Activated gamma-delta T cell treated with anti-CD3 and anti-CD28 coated beads, Interleukin-2, amount 50 U/mL, for 16 hours (primary cell): ENCODE data around the gene DBH.

ENCODE experiments used
- DNase-seq: peaks from one replicate; pipeline ENCODE4 v3.0.0-alpha.2; 2020; ENCODE audit warnings: low read depth

Gene DBH

GRCh38 chr9:133684121-133684935 lies 48.2 kb downstream of the DBH start:
- no peak for DNase-seq

- DNase-seq: no peak
Measured at GRCh38 chr9:133684936-133685361, 48.8 kb downstream of the DBH start.

DNA sequence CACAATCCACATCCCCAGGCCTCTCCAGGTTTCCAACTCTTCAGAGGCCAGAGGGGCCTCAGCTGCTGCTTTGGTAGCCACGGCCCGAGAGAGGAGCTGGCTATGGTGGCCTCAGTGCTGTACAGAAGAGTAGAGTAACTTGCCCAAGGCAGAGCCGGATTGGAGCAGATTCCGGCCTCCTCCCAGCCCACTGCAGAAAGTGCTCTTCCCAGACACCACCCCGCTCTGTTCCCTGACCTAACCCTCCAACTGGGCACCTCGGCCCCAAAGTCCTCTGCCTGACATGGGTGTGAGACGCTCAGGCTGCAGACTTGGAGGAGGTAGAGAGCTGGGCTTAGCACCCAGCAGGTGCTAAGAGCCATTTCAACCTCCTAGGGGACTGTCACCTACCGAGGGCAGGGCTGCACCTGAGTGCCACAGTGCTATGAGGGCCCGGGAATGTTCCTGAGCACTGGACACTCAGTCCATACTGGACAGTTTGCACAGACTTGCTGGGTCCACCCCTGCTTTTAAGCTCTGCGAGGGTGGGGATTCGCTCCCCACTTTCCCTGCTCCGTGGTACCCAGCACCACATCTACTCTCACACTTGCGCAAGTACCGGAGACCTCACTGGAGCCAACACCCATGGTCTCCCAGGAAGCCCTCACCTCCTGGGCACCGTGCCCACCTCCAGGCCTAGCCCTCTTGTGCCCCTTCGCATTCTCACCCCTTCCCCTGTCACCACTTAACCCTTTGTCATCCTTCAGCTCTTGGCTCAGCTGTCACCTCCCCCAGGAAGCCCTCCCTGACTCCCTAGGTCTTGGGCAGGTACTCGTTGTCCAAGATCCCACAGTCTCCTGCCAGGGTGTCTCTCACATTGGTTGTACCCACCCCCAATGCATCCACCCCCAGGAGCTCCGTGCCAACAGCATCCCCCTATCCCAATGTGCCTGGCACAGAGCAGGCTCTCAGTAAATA lies 49.8 kb downstream of the DBH start:
- no peak for DNase-seq

- DNase-seq: no peak
Measured at GRCh38 chr9:133686642-133687575, 50.7 kb downstream of the DBH start.

DNA sequence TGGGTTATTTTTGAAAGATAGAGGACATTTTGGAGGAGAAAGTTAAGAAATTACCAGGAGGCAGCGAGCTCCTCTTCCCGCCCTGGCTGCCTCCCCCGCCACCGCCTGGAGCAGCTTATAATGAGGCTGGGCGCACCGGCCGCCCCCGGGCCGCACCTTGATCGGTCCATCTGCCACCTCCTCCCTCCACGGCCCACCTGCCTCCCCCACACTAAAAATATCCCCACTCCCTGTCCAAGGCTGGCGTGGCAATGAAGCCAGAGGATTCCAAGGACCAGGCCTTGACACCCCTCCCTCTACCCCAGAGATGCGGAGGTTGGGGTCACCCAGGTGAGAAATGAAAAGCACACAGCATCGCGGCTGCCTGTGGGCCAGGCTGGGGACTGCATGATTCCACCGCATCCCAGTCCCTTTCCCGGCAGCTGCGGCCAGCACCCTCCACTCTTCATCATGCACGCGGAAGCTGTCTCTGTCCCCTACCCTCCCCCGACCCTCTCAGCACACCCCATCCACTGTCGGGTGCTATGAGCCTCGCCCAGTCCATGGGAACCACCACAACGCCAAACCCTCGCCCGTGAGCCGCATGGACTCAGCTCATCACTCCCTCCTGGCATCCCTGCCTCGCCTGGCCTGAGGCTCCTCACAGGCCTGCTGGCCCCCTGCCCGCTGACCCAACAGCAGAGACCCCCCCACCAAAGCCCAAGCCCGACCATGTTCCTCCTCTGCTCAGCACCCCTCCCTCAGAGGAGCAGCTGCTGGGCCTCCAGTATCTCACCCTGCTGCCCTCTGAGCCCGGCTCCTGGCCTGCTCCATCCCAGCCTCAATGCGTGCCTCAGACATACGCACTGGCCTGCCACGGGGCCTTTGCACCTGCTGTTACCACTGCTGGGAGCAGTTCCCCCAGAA lies 51.9 kb downstream of the DBH start:
- DNase-seq: no peak

- DNase-seq: no peak
Measured at GRCh38 chr9:133689151-133689763, 53.1 kb downstream of the DBH start.

DNA sequence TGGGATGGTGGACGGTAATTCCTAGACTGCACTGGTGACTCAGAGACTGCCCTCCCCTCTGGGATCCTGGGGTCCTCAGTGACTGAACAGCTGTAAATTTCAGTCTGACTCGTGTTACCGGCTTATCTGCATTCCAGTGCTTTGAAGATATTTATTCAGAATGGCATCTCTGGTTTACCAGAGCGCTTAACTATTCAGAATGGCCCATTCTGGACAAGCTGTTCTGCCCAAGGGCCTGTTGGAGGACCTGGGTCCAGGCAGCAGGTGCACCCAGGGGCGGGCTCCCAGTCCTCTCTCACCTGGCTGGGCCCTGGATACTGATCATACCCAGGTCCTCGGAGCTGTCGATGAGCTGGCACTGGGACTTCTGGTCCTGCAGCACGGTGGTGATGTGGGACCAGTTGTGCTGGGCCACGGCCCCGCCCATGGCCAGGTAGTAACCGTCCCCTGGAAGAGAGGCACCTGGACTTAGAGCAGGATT lies 54.0 kb downstream of the DBH start:
- no peak for DNase-seq

- no peak for DNase-seq
Measured at GRCh38 chr9:133691191-133691590, 55.0 kb downstream of the DBH start.

DNA sequence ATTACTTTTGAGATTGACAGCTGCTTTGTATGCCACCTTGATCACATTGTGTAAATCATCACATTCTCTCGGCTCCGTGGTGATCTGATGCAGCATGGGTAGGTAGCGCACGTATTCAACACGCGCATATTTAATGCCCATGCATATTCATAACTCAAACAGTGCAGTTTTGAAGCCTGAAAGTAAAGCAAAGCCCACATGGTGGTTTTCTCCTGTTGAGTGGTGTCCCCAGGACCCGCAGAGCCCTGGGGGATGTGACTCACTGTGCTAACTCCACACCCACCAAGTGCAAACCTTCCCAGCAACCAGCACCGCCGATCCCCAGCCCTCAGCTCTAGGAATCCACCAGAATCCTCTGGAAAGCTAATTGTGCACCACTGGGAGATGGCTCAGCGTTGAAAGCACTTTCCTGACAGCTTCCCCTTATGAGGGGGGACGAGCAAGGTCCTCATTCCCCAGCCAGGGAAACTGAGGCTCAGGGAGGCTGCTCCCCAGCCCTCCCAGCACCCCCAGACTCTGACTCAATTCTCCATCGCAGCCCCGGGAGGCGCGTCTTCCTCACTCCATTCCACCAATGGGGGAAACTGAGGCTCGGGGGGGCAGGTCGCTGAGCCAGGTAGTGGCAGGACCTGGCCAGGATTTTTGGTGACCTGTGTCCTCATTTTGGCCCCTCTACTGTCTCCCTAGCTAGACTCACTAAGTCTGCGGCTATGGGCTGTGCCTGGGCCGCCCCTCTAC lies 55.6 kb downstream of the DBH start:
- no peak for DNase-seq

DNA sequence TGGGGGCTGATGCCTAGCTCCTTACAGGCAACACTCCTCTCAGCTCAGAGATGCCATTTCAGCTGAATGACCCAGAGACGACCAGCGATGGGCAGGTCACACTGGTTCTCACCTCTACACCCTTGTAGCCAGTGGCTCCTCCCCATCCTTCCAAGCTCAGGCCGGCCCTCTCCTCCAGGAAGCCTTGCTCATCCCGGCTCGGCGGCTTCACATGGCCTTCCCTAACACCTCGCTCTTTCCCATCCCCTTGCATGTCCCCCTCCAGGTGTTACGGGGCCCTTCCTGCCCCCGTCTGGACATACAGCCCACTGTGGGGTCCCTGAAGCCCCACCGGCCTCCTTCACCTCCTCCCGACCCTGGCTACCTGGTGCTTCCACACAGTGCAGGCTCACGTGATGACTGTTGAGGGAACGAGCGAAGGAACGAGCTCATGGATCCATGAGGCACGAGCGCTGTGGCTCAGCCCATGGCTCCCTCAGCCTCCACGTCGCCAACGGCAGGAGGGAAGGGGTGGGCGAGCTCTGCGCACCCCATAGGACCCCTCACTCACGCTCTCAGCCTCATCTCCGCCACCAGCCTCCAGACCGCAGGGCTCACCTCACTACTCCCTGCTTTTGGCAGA lies 56.3 kb downstream of the DBH start:
- DNase-seq: no peak

DNA sequence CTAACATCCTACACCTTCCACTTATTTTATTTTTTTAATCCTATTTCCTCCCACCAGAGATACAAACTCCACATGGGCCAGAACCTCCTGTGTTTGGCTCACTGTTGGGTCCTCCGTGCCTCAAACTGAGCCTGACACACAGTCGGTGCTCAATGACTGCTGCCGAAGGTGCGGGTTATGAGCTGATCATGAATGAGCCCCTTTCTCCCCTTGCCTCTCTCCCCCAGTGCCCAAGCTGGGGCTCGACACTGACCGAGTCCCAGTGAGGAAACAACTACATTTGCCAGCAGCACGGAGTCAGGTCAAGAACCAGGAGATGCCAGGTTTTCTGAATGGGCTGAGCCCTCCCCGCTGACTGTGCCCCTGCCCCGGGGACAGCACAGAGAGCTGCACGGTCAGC lies 57.0 kb downstream of the DBH start:
- DNase-seq: no peak

DNA sequence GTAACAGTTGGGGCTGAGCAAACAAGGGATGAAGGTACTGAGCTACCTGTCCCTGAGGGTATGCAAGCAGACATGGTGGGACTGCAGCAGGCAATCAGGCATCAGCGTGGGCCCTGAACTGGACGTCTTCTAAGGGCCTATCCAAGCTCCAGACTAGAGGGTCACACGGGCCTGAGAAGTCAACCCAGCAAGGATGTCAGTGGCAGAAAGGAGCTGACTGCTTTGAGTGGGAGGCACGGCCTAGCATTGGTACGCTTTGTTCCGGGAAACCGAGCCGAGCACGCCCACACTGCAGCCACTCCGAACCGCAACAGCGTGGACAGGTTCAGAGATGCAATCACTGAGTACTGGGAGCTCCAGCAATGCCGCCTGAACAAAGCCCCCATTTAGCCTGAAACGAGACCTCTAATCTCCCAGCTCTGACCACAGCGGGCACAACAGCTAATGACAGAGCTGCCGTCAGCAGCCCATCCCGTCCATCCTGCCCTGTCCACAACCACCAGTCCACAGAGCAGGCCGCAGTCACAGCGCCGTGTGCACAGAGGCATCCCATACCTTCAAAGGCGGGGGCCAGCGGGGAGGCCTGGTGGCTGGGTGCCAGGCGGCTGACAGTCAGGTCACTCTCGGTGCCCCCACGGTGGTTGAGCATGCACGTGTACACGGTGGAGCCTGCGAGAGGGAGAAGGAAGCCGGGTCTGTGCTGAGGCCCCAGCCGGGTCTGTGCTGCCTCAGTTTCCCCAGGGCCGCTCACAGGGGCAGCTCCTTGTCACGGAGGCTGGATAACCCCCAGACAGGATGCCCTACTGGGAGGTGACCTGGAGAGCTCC lies 57.8 kb downstream of the DBH start:
- no peak for DNase-seq

GRCh38 chr9:133694686-133695085 lies 58.5 kb downstream of the DBH start:
- DNase-seq: no peak

DNA sequence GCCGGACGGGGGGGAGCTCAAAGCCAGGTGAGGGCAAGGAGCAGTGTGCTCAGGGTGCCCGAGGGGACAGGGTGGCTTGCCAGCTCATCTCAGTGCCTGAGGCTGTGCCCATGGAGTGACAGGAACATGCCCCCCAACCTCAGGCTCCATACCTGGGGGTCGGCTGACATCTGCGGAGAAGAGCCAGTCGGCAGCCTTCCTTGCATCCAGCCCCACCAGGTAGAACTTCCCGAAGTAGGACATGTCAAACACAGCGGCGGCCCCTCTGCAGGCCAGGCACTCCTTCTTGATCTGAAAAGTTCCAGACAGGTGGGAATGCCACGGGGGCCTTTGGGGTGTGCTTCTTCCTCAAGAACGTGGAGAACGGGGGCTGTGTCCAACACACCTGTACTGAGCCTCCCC lies 59.9 kb downstream of the DBH start:
- no peak for DNase-seq

DNA sequence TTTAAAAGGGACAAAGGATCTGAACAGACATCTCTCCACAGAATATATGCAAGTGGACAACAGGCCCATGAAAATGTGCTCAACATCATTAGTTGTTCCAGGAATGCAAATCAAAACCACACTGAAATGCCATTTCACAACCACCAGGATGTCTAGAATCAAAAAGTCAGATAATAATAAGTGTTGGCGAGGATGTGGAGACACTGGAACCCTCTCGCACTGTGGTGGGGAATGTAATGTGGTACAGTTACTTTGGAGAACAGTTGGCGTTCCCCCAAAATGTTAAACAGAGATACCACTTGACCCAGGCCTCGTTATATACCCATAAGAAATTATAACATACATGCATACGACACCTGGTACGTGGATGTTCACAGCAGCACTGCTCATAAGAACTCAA lies 63.4 kb downstream of the DBH start:
- DNase-seq: no peak

GRCh38 chr9:133700819-133701320 lies 64.7 kb downstream of the DBH start:
- DNase-seq: no peak

DNA sequence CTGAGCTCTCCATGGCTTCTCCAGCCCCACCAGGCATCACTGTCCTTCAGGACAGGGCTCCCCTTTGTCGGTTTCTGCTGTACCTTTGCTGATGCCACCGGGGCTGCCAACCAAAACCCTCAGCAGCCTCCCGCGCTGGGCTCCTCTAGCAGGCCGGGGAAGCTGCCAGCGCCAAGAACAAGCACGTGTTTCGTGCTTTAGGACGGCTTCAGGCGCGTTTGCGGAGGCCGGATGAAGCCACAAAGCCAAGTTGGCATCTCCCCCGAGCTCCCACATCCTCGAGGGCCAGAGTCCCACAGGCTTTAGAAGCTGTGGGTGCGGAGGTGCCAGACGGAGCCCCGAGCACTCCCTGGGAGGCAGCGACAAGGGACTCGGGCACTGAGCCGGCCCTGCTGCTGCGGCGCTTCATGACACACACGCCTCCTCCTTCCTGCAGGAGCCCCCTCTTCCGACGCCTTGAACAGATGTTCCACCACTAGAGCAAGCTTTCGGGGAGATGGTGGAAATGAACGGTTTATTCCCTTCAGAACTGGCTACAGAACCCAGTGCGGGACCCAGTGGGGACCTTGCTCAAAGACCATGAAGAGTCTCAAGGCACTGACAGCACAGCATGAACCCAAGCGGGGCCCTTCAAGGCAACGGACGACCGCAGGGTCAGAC lies 65.3 kb downstream of the DBH start:
- no peak for DNase-seq
